ENCODE data around the gene CD247.

DNA sequence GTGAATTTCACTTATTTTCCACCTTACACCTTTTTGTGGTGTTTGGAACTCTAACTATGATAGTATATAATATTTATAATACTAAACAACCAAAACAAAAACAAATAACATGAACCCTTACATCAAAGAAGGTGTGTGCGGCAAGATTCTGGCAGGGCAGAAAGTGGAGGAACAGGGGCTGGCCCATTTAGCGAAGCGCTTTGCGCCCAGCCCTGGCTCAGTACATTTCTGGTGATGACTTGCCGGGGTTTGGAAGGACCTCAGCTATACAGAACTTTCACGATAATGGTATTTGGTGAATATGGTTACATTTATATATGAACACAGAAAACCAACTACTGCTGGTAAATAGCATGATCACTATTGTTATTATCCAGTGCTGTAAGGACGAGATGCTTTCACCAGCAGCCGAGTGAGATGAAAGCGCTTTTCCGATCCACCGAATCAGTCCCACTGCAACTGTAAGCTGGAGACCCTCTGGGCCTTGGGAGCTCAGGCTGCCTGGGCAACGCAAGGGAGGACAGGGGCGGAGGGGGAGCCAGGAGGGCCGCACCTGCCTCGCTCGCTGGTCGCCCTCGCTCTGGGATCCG, 63.9 kb downstream of the CD247 start:
- TF ChIP-seq GATA3 (IDR thresholded peaks at IDR 0.05; ENCODE audit: low read depth, low read length) (no peak), GATA2 (IDR thresholded peaks at IDR 0.05; ENCODE audit: low read depth, low read length) (no peak)
